GM10266 (cell line): ENCODE measurements around the gene MAST3.
"Not testable (repeated sequence)": the region's sequence is repeated elsewhere in the genome, so short reads cannot be mapped to it uniquely, and the experiment has no call there.

Experiments
- DNase-seq: peaks from one replicate; pipeline ENCODE4 v3.0.0; 2012; ENCODE audit errors: extremely low spot score
- CTCF ChIP-seq: IDR thresholded peaks from 2 replicates; pipeline ENCODE4 v1.5.1; 2012; ENCODE audit warnings: mild to moderate bottlenecking, low read depth; ENCODE audit not compliant: control insufficient read depth, insufficient read depth; ENCODE audit errors: missing control alignments

MAST3 gene

GRCh38 chr19:18155095-18156087 lies 57.8 kb downstream of the MAST3 start:
- TF ChIP-seq CTCF = no peak
- no peak for DNase-seq

GRCh38 chr19:18156268-18156667 lies 58.7 kb downstream of the MAST3 start:
- DNase-seq = no peak
- no peak for TF ChIP-seq CTCF

GRCh38 chr19:18156841-18157464 lies 59.4 kb downstream of the MAST3 start:
- TF ChIP-seq CTCF = no peak
- no peak for DNase-seq

- no peak for DNase-seq
- no peak for TF ChIP-seq CTCF
These were observed 60.0 kb downstream of the MAST3 start for GRCh38 chr19:18157465-18158063.

GRCh38 chr19:18158467-18158866 lies 60.9 kb downstream of the MAST3 start:
- no peak for TF ChIP-seq CTCF
- DNase-seq = no peak

- DNase-seq = not testable (repeated sequence)
These were observed 61.6 kb downstream of the MAST3 start for GRCh38 chr19:18159059-18159616.

- no peak for DNase-seq
- no peak for TF ChIP-seq CTCF
These were observed 62.2 kb downstream of the MAST3 start for GRCh38 chr19:18159810-18160209.
